Endometrium (tissue), 2 donors: ENCODE measurements around the gene ZNF629.
"Not testable (repeated sequence)": the region's sequence is repeated elsewhere in the genome, so short reads cannot be mapped to it uniquely, and the experiment has no call there.

ENCODE experiments used
- FAIRE-seq: peaks from 2 replicates; lab custom pipeline; 2012; peaks lifted over from hg19 to GRCh38; lab: Jason Lieb, UNC
- donor health status: control.
- donor health status: control.

ZNF629 gene

DNA sequence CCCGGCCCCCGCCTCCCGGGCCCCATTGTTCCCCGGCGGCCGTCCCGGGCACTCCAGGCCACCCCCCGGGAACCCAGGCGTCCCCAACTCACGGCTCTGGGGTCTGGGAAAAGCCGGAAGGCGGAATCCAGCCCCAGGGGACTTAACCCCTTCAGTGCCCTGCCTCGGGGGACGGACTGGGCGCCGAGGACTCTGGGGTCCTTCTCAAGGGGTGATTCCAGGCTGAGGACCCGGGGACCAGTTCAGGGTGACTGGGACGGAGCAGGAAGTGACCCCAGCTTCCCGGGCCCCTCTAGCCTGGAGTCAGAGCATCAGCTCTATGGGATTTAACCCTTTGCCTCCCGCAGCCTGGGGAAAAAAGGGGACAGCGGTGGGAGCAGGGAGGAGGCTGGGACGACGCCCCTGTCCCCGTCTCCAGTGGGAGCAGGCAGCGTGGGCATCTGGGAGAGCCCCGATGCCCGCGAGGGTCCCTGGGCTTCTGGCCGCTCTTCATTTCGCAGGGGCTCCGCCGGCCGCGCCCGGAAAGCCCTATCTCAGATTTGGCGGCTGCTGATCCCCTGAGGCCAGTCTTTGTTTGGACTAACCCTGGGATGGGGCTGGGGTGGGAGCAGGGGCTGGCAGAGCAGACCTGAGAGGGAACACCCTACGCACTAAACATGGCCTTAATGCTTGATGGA is at the start of gene ZNF629:
Gene ZNF629, minus strand, starts transcription at position 270 of the 677 bp plus-strand sequence. CDS start 2,723 bp downstream, outside the sequence.
- FAIRE-seq = no peak

DNA sequence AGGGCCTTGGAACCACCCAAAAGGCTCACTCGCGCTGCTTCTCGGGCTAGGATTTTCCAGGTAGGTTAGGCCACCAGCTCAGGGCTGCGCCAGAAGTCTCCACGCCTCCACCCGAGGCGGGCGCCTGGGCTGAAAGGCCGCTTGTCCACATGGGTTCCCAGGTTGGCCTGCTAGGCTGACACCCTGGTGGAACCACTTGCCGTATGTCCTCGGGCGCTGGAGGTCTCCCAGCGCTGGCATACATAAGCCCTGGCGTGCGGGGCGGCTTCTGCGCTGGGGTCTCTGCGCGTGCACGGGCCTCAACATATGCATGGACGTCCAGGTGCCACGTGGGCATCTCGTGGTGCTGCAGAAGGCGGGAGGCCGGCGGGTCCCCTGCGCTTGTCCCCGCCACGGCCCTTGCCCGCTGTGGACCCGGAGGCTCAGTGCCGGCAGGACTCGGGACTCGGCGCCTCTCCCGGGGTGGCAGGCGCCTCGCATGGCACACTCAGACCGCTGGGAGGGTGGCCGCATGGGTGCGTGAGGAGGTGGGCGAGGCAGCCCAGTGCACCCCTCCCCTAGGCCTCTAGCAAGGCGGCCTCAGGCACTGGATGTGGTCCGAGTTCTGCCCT is 47.2 kb upstream of the ZNF629 start:
- no peak for FAIRE-seq

DNA sequence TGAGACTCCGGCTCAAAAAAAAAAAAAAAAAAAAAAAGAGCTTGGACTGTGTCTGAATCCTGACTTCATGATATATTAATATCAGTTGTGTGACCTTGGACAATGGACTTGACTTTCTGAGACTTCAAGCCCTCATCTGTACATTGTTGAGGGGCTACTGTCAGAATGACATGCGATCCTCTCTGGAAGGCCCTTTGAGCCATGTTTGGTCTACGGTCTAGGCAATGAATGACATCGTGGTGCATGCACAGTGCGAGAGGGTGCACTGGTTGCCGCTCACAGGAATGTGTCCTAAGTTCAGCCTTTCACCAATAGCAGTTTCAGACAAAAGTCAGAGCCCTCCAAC is 43.0 kb upstream of the ZNF629 start:
- FAIRE-seq = no peak

DNA sequence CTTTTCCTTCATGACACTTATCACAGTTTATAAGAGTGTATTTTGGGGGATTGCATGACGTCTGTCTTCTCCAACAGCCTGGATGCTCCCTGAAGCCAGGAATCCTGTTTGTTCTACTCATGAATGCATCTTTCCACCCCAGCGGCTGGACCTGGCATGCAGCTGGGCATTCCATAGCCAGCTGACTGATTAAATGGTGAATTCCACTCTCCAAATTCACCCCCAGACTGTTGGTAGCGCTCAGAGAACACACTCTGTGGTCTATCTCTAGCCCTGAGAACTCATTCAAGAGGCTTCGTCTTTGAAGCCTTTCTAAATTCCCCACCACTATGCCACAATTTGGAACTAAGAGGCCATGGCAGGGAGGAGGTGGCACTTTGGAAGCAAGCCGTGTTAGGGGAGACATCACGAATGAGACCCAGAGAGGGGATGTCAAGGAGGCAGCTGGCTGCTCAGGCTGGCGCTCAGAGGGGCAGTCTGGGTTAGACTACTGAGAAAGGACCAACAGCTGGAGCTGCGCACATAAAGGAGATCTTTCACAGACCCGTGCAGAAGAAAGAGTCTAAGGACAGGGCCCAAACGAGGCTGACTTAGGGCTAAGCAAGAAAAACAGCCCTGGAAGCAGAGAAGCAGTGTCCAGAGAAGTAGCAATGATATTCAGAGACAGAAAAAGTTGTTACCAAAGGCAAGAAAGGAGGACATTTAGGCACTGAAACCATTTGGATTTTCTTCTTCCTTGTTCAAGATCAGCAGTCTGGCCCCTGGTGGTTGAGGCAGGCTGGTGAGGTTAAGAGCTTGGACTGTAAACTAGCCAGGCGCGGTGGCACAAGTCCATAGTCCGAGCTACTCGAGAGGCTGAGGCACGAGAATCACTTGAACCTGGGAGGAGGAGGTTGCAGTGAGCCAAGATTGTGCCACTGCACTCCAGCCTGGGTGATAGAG is 42.4 kb upstream of the ZNF629 start:
- no peak for FAIRE-seq

DNA sequence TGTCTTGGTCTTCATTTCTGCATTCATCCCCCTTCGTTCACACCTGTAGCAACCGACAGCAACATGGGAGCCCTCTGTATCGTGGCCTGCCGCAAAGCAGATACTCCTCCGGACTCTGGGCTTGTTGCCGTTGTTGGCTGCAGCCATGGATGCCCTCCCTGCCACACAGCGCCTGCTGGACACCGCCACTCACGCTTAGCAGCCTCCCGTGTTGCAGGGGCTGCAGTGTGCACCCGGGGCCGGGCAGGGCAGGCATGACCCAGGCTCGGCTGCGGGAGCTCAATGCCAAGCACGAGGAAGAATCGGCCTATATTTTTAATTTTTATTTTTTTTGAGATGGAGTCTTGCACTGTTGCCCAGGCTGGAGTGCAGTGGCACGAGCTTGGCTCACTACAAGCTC is 34.9 kb upstream of the ZNF629 start:
- FAIRE-seq = no peak

DNA sequence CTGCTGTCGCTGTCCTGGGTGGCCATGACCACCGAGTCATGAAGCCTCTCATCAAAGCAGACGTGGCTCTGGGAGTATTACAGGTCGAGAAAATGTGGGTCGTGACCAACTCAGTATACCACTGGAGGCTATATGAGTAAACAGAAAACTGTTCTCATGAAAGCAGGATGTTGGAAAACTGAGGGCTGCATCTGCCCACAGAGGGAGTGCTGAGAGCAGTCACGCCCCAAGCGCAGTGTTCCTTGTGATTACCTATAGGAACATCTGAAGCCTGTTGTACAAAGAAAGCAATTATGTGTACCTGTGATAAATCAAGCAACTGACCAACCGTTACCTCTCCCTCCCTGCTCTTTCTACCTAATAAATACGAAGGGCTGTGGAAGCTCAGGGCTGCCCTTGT is 34.4 kb upstream of the ZNF629 start:
- FAIRE-seq = not testable (repeated sequence)

DNA sequence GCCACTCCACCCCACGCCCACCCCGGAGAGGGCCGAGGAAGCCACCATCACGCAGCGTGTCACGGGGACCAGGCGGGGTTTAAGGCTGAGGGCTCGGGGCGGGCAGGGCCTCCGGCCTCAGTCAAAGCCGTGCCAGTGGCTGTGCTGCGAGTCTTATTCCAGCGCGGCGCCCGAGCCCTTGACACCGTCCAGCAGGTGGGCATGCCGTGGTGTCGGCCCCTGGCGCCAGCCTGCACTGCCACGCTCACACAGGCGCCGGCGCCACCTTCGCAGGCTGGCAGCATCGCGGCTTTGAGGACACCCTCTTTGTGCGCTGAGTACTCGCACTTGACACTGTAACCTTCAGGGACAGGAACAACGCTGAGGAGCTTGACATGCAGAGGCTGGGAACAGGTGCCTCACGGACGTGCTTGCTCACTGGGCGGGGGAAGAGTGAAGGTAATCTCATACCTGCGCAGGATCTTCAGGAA is 34.0 kb upstream of the ZNF629 start:
- FAIRE-seq = no peak

DNA sequence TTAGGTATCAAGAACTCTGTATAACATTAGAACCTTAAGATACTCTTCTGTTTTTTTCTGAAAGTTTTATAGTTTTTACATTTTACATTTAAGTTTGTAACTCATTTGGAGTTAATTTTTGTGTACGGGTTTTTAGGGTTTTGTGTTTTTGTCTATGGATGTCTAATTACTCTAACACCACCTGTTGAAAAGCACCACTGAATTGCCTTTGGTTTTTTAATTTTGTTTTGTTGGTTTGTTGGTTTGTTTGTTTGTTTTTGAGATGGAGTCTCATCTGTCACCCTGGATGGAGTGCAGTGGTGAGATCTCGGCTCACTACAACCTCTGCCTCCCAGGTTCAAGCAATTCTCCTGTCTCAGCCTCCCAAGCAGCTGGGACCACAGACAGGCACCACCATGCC is 29.8 kb upstream of the ZNF629 start:
- no peak for FAIRE-seq

DNA sequence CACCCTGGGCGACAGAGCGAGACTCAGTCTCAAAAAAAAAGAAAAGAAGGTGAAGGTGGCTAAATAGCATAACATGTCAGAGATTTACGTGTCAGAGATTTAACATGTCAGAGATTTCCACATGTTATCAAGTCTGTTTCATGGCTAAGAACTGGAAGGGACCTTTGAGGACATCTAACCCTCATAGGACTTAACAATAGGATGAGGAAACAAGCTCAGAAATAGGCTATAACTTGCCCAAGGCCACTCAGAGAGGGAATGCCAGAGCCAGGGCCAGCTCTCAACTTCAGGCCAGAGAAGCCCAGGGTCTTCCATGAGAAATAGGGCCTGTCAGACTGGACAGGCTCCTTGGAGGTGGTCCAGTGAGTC is 26.8 kb upstream of the ZNF629 start:
- no peak for FAIRE-seq

DNA sequence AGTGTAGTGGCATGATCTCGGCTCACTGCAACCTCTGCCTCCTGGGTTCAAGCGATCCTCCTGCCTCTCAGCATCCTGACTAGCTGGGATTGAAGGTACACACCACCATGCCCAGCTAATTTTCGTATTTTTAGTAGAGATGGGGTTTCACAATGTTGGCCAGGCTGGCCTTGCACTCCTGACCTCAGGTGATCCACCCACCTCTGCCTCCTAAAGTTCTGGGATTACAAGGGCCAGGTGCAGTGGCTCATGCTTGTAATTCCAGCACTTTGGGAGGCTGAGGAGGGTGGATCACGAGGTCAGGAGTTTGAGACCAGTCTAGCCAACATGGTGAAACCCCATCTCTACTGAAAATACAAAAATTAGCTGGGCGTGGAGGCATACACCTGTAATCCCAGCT is 22.7 kb upstream of the ZNF629 start:
- not testable (repeated sequence) for FAIRE-seq

DNA sequence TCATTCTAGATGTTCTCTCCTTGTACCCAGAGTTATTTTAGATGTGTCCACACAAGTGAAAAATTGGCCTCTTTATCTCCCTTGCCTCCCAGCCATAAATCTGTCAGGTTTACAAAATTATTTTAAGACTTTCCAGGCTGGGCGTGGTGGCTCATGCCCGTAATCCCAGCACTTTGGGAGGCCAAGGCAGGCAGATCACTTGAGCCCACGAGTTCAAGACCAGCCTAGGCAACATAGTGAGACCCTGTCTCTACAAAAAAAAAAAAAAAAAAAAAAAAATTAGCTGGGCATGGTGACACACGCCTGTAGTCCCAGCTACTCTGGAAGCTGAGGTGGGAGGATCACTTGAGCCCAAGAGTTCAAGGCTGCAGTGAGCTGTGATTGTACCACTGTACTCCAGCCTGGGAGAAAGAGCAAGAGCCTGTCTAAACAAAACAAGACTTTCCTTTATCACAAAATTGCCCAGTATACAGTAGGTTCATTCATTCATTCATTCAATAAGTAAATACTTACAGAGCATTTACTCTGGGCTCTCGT is 22.0 kb upstream of the ZNF629 start:
- FAIRE-seq = not testable (repeated sequence)

DNA sequence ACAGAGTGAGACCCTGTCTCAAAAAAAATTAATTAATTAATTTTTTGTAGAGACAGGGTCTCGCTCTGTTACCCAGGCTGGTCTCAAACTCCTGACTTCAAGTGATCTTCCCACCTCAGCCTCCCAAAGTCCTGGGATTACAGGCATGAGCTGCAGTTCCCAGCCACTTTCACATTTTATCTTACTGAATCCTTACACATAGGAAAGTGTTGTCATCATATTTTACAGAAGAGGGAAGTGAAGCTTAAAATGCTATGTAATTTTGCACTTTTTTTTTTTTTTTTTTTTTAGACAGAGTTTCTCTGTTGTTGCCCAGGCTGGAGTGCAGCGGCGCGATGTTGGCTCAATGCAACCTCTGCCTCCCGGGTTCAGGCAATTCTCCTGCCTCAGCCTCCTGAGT is 21.1 kb upstream of the ZNF629 start:
- no peak for FAIRE-seq

DNA sequence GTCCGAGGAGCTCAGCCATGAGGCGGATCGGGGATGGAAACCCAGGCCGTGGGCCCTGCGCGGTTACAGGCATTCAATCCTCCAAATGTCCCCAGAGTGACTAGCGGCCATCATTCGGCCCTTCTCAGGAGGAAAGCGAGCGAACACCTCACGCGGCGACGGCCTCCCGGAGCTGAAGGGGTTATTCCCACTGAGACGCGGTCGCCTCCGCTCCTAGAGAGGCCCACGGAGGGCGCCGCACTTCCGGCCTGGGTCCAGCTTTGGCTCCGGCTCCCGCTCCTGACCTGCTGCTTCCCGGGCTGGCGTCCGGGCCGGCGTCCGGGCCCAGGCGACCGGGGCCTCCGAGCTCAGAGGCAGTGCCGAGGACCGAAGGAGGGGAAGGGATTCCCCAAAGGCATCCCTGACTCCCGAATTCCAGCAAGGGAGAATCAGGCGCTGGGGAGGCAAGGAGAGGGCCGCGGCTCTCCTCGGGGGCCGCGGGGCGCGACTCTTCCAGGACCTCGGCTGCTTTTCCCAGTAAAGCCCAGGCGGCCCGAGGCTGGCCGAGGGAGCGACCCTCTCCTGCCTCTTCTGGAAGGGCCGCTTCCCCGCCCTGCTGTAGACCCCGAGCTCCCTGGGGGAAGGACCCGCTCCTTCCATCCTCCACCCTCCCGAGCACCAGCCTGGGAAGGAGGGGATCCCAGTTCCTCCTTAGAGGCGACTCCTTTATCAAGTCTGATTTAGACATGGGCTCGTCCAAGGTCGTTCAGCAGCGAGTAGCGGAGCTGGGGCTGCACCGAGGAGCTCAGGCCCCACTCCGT is 18.6 kb upstream of the ZNF629 start:
- FAIRE-seq = no peak

DNA sequence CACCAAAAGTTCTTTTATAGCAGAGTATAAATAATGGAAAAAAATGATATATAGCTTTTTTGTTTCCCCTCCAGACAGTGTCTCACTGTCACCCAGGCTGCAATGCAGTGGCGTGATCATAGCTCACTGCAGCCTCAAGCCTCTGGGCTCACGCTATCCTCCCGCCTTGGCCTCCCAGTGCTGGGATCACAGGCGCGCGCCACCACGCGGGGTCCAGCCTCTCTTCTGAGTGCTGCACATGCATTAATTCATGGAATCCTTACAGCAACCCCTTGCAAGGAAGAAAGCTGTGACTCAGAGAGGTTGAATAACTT is 18.0 kb upstream of the ZNF629 start:
- no peak for FAIRE-seq

DNA sequence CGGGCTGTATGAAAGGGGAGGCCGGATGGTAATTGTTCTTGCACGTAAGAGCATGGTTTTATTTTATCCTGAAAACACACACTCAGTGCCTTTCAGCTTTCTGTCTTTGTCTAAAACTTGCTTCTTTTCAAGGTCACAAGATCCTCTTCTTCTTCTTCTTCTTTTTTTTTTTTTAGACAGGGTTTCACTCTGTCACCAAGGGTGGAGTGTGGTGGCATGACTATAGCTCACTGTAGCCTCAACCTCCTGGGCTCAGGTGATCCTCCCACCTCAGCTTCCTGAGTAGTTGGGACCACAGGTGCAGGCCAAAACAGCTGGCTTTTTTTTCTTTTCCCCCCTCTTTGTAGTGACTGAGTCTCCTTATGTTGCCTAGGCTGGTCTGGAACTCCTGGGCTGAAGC is 15.9 kb upstream of the ZNF629 start:
- no peak for FAIRE-seq

DNA sequence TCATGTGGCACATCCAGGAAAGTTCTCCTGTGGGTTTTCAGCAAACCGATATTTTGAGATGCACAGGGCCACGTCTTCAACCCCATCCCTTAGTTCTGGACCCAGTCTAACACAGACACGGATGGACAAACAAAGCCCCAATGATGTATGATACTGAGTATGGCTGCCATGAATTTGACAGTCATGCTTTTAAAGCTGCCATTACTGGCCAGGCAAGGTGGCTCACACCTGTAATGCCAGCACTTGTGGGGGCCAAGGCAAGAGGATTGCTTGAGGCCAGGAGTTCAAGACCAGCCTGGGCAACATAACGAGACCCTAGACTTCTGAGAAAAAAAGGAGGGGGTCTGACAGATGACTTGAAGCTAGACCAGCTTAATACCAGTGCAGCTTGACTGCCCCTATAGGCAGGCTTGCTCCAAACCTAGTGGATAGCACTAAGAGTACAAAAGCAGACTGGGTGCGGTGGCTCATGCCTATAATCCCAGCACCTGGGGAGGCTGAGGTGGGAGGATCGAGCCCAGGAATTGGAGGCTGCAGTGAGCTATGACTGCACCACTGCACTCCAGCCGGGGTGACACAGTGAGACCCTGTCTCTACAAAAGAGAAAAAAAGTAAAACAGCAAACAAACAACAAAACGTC is 10.8 kb upstream of the ZNF629 start:
- no peak for FAIRE-seq

DNA sequence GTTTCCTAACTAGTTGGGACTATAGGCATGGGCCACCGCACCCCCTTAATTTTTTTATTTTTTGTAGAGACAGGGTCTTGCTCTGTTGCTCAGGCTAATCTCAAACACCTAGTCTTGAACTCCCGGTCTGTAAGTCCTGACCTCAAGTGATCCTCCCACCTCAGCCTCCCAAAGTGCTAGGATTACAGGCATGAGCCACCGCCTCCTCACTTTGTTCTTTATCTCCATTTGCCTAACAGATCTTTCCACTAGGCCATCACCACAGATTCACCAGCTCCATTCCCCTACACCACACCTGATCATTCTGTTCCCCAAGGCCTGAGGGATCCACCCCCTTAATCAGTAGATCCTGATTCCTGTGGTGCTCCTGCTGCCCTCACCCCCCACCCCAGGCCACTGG is 7.6 kb upstream of the ZNF629 start:
- FAIRE-seq = no peak

DNA sequence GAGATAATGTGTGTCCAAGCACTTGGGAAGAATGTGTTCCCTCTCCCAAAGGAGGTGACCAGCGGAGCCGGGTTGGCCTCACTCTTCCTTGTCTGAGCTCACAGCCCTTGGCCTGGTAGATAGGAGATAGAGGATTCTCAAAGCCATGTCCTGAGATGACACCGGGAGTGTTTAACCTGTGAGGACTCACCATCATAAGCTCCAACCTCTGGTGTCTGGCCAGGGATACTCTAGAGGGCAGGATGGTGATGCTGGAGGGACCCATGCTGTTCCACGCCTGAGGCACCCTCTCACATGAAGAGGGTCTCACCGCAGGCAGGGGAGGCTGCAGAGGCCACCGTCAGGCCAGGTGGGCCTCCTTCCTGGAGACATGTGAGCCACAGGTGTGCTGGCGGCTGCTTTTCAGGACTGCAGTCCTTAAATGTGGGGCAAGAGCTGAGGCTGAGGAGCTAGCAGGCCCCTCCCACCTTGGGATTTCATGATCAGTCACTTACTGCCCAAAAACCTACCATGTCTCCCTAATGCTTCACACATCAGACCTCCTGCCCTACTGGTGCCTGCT is 6.6 kb upstream of the ZNF629 start:
- no peak for FAIRE-seq

DNA sequence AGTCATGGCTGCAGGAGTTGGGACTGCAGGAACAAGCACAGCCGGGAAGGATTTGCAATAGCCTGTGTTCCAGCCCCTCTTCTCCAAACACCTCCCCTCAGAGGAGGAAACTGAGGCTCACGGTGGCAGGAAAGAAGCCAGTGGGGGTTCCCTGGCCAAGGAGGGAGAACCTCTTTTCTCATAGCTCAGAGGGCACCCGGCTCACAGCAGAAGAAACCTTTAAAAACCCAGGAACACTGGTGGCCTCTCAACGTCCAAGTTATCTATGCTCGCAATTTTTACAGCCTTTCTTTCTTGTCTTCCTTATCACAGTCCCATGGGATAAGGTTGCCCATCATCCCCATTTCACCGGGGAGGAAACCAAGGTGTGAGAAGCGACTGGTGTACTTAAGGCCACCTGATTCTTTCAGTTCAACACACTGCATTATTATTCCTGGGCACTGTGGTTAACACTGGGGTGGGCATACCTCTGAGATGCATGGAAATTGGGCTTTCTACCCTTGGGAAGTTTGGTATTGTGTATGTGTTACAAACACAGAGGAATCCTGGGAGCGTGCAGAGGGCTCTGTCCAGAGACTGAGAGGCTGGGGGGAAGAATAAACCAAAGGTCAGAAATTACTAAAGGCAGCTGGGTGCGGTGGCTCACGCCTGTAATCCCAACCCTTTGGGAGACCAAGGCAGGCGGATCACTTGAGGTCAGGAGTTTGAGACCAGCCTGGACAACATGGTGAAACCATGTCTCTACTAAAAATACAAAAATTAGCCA is 791 bp upstream of the ZNF629 start:
- FAIRE-seq = no peak

DNA sequence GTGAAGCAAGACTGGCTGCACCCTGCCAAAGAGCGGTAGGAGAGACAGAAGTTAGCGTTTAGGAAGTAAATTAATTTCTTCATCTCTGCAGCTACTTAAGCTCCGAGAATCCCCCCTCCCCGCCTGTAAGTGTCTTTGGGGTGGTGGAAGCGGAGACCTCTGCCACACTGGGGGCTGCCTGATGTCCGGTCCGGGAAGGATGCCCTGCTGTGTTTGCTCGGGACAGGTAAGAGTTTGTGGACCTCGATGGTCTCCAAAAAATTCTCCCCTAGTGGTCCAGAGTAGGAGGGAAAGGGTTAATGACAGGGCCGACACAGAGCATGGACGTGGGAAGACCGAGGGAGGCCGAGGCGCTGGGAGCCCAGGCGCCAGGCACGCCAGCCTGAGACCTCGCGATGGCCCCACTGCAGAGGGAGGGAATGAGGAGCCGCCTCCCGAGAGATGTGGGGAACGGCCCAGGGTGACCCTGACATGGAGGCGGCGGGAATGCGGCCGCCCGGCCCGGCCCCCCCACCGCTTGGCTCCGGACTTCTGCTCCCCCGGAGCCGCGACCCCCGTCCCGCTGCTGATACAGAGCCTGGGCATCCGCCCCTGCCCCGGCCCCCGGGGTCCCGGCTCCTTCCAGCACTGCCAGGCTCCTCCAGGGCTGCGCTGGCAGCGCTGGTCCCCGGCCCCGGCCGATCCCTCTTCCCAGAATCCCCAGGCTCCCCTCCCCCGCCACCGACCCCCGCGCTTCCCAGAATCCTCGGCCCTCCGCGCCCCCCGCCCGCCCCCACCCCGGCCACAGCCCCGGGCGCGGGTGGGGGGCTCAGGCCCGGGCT is 680 bp downstream of the ZNF629 start:
- no peak for FAIRE-seq
